RCC 7860 (cell line): Measurements from ENCODE around the gene PGM1.
"Not testable (repeated sequence)": the region's sequence is repeated elsewhere in the genome, so short reads cannot be mapped to it uniquely, and the experiment has no call there.

ENCODE experiments used
- DNase-seq: peaks from one replicate; pipeline ENCODE4 v3.0.0-alpha.2; 2015; ENCODE audit warnings: low spot score
- FAIRE-seq: peaks from 2 replicates; lab custom pipeline; 2012; peaks lifted over from hg19 to GRCh38; lab: Jason Lieb, UNC

PGM1 gene

DNA sequence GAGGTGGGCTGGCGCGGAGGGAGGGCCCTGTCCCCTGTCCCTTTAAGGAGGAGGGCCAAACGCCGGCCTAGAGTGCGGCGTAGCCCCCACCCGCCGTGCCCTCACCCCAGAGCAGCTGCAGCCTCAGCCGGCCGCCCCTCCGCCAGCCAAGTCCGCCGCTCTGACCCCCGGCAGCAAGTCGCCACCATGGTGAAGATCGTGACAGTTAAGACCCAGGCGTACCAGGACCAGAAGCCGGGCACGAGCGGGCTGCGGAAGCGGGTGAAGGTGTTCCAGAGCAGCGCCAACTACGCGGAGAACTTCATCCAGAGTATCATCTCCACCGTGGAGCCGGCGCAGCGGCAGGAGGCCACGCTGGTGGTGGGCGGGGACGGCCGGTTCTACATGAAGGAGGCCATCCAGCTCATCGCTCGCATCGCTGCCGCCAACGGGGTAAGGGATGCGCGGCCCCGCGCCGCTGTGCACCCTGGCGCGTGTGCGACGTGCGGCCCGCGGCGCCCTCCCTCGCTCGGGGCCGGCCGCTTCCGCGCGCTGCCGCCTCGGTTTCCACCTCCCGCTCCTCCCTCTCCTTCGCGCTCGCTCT is at the start of gene PGM1:
PGM1 (plus strand) TSS at position 109 of the 583 bp plus-strand sequence; CDS start at position 187, 78 bp downstream.
- FAIRE-seq (no peak), DNase-seq (peak; percentile 57)

DNA sequence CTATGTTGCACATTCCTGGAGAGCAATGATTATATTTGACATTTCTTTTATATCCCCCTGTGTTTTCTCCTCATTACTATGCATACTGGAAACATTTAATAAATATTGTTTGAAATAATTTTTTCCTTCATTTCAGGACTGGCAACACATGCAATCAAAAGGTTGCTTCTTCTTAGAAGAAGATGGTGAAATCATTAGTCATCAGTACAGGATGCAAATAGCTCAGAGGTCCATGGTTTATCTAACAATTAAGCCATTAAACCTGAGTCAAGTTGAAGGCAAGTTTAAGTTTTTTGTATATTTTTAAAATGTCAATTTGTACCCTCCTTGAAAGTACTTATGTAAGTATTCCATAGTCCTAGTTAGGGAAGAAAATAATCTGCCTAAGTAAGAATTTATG is 47.4 kb upstream of the PGM1 start:
- no peak for DNase-seq
- FAIRE-seq: no peak

DNA sequence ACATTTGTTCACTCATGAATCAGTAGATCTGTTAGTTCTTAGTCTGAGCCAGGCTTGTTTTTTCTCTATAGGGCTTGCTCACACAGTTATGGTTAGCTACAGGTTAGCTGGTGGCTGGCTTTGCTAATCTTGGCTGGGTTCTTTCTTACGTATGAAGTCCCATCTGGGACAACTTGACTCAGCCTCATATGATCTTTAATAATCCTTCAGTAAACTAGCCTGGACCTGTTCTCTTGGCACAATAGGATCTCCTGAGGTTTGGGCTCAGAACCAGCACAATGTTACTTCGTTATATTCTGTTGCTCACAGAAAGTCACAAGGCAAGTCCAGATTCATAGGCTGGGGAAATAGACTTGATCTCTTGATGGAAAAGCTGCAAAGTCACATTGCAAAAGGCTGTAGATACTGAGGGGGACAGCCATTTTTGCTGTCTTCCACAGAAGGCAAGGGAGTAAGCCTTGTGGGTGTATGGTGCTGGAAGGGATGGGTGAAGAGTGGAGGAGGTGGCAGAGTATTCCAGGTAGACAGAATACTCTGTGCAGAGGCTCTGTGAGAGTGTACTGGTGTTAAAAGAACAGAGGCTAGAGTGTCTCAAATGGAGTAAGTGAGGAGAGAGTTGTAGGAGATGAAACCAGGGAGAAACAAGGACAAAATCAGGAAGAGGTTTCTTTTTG is 45.5 kb upstream of the PGM1 start:
- no peak for FAIRE-seq
- DNase-seq: no peak

DNA sequence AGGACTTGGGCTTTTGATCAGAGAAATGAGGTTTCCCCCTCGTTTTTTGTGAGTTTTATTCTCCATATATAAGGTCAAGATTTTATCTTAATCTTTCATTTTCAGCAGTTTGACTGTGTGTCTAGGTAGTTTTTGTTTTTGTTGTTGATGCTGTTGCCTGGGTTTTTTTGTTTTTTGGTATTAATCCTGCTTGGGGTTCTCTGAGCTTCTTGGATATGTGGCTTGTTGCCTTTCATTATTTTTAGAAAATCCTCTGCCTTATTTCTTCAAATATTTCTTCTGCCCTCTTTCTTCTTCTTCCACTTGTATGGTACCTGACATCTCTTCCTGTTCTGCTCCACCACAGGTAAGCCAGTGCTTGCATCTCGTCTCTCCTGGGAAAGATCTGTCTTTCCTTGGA is 44.9 kb upstream of the PGM1 start:
- DNase-seq (no peak), FAIRE-seq (no peak)

DNA sequence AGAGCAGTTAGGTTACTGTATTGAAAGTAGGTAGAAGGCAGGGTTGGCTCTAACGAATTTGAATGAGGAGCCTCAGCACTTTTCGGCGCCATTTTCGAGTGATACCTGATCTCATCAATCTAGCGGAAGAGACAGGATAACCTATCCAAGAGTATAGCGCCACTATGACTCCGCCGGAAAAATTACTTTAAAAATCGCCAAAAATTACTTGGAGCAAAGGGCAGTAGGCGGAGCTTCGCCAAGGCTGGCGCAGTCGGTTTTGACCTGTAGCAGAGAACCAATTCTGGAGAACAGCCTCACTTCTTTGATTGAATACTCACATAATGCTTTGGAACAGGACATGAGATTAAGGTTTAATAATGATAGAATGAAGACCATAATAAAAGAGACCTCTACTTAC is 44.3 kb upstream of the PGM1 start:
- DNase-seq (no peak), FAIRE-seq (no peak)

DNA sequence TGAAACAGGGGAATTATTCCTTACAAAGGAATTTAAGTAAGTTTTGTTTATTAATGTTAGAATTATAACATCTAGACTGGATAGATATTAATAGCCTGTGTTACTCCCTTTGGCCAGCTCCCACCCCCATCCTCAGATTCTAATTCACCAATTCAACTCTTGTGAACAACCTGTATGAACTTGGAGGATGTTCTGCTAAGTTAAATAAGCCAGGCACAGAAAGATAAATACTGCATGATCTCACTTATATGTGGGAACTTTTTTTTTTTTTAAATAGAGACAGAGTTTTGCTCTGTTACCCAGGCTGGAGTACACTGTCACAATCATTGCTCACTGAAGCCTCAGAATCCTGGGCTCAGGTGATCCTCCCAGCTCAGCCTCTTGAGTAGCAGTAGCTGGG is 37.7 kb upstream of the PGM1 start:
- DNase-seq (no peak), FAIRE-seq (no peak)

DNA sequence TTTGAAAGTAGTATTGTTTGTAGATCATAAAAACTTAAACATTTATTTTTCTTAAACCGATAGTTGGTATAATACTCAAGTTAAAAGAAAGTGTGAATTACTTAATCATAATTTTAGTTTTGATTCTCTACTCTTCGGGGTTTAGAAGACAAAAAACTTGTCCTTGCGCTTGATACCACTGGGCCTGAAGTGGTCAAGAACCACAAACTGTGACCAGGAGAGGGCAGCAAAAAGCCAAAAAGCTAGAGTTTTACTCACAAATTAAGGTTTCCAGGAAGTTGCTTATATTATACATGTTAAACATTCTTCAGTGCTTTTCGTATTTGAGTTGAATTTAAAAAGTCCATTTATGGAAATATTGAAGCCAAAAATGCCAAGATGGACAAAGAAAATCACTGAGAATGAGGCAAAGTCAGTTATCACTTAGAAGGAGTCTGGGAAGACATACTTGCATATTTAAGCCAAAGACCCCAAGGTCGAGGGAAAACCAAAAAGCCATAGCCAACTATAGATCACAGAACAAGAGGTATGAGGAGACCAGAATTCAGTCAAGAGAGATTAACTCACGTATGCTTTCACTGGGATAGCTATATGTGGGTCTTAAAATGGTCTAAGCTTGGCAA is 35.7 kb upstream of the PGM1 start:
- FAIRE-seq (peak; percentile 71), DNase-seq (peak; percentile 18)

DNA sequence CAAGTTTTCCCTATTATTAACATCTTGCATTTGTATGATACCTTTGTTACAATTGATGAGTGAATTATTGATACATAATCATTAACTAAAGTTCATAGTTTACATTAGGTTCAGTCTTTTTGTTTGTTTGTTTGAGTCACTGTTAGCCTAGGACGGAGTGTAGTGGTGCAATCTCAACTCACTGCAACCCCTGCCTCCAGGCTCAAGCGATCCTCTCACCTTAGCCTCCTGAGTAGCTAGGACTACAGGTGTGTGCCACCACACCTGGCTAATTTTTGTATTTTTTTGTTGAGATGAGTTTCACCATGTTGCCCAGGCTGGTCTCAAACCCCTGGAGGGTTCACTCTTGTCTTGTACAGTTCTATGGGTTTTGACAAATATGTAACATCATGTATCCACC is 33.9 kb upstream of the PGM1 start:
- DNase-seq: no peak

DNA sequence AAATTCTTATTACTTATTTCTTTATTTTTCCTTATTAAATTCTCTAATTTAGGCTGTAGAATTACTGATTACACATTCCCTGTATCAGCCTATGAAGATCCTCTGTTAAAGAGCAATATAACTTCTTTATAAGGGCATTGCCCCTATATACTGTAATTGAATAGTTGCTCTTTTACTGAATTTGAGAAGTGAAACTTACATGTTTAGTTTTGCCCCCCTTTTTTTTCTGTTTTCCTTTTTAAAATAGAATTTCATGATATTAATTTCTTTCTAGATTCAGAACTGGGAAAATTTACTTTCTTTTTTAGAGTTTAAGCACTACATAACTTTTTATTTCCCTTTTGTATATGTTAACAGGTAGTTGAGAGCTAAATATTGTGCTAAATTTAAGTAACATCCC is 29.5 kb upstream of the PGM1 start:
- DNase-seq (no peak), FAIRE-seq (no peak)

More for the DNA sequence above, 33.9 kb upstream of the PGM1 start:
- no peak for FAIRE-seq

DNA sequence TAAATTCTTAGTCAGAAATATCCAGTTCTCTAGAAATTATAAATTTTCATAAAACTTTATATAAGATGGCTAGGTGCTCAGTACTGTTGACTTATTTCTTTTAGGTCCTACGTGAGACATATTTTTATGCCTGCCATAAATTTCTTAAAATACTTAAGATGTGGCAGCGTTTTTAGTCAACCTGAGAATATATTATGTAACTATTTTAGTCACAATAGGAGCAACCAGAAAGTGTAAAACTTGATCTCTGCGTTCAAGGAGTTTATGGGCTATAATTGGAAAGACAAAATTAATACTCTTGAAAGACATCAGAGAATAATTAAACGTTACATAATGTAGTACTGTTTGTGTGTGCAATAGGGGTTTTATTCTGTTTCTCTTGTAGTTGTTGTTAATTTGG is 24.1 kb upstream of the PGM1 start:
- DNase-seq: no peak
- no peak for FAIRE-seq

DNA sequence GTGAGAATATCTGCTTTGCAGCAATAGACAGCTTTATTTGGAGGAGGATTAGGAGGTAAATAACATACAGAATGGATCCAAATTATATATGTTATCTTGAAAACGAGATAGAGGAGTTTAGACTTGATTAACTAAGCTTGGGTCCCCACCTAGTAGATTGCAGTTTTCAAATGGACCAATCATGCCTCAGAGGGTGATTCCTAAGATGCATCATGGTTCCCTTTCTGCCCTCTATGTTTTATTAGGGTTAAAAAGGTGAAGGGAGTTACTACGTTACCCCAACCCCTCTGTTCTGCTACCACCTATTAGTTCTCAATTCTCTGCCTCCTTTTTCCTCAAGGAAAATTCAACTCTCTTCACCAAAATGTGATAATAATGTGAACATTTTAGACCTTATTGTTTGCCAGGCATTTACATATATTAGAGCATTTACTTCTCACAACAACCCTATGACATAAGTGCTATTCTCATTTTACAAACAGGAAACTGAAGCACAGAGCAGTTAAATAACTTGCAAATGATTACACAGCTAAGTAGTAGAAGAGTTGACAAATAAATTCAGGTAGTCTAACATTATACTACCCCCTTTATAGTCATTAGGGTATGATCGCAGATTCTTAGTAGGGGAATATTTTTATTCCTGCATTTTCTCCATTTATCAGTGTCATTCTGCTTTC is 23.4 kb upstream of the PGM1 start:
- FAIRE-seq (no peak), DNase-seq (no peak)

DNA sequence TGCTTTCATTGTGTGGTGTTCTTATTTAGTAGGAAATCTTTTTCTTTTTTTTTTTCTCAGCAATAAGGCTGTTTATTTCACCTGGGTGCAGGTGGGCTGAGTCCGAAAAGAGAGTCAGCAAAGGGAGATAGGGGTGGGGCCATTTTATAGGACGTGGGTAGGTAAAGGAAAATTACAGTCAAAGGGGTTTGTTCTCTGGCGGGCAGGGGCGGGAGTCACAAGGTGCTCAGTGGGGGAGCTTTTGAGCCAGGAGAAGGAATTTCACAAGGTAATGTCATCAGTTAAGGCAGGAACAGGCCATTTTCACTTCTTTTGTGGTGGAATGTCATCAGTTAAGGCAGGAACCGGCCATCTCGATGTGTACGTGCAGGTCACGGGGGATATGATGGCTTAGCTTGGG is 20.5 kb upstream of the PGM1 start:
- not testable (repeated sequence) for FAIRE-seq, DNase-seq

DNA sequence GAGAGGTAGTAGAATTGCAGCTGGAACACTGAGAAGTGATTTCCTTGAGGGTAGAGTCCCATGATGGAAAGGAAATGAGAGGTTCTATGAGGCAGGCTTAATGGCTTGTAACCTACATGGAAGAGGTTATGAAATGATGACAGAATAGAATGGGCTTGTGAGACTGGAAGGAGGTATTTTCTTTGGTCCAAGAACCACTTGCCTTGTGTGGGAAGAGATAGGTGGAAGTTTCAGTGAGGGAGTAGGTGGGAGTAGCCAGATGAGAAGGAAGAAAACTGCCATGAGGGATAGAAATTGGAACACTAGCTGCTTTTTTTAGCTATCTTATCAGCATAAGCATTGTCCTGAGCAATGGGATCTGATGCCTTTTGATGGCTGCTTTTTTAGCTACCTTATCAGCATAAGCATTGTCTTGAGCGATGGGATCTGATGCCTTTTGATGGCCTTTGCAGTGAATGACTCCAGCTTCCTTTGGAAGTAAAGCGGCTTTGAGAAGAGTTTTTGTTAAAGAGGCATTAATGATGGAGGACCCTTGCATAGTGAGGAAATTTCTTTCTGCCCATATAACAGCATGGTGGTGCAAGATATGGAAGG is 18.9 kb upstream of the PGM1 start:
- FAIRE-seq, DNase-seq: not testable (repeated sequence)

DNA sequence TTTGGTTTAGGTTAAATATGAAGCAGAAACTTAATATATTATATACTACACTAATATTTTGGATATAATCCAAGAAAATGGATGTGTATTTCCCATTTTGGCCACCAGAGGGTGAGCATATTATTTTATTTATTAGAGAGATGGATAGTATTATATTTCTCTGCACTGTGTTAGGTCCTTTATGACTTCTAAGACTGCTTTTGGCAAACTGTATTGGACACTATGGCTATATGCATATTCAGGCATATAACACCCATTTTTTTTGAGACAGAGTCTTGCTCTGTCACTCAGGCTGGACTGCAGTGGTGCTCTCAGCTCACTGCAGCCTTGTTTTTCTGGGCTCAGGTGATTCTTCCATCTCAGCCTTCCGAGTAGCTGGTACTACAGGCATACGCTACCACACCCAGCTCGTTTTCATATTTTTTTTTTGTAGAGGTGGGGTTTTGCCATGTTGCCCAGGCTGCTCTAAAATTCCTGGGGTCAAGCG is 17.8 kb upstream of the PGM1 start:
- DNase-seq (peak; percentile 24), FAIRE-seq (peak; percentile 84)

DNA sequence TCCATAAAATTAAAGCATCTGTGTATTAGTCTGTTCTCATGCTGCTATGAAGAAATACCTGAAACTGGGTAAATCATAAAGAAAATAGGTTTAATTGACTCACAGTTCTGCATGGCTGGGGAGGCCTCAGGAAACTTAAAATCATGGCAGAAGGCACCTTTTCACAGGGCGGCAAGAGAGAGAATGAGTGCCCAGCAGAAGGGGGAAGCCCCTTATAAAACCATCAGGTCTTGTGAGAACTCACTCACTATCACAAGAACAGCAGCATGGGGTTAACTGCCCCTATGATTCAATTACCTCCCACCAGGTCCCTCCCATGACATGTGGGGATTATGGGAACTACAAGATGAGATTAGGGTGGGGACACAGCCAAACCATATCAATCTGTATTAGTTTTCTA is 6.9 kb upstream of the PGM1 start:
- DNase-seq, FAIRE-seq: not testable (repeated sequence)

DNA sequence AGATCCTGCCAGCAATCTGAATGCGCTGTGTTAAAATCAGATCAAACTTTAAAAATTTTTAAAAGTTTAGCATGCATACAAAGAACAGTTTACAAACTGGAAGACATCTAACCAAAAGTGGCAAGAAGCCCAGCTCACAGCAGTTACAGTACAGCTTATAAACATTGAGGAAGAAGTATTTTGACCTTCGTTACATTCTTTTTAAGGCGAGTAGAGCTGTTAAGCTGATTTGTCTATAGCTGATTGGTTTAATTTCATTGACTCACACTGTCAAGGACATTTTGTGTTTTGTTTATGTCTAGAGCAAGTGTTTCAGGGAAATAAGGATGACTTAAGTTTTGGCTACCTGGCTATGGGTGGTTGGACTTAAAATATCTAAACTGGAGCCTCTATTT is 3.0 kb upstream of the PGM1 start:
- DNase-seq (no peak), FAIRE-seq (no peak)

DNA sequence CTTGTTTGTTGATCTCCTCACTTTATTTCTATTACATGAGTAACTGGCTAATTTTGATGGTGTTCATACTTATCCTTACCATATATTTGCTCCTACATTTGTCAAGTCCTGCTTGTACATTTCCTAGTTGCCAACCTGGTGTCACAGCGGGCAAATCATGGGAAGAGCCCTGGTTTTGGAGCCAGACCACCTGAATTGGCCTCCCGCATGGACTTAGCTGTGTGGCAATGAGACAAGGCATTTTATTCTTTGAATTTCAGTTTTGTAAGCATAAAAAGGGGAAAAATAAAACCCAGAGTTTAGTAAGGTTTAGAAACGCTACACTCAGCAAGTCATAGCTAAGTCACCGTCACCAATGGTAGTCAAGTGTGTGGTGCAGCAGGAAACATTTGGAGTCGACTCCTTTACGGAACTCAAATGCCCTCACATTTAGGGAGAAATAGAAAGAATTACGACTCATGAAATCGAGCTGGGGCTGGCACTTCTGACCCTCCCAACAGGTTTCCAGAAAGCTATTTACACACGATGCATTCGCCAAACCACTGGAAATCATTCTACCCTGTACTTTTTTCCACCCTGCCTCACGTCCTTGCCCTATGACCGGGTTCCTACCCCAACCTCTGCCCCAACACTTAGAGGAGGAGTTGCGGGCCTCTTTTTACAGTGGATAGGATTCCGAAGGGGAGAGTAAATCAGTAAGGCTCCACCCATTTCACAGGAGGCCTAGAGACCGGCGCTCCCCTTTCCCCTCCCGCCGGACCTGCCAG is 492 bp upstream of the PGM1 start:
- FAIRE-seq (no peak), DNase-seq (peak; percentile 59)

DNA sequence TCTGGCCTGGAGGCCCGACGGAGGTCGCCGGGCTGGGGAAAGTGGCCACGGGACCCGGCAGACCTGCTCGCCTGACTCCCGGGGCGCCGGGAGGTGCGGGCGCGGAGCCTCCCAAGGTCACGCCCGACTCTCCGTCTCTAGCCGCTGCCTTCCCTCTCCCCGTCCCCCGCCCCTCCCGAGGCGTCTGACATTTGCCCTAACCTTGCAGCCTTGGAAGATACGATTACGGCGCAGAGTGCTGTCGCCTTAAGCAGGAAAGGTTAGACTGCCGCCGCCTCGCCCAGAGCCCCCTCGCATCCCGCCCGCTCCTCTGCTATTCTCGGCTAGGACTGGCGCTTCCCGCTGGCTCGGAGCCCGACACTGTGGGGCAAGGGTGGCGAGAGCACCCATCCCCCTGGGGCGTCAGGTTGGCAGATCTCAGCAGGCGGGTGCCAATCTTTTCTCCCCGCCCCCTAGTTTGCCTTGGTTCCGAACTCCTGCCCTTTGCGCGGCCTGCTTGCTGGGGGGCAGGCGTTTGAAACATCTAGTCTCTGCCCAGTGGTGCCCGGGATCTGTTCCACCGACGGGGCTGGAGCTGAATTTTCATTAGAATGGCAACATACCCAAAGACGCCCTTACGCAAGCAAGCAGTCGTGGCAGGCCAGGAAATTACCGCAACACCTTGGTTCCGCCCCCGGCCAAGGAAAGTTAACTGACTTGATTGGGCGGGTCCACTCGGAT is 835 bp downstream of the PGM1 start:
- FAIRE-seq: peak; percentile 23
- DNase-seq: peak; percentile 63

DNA sequence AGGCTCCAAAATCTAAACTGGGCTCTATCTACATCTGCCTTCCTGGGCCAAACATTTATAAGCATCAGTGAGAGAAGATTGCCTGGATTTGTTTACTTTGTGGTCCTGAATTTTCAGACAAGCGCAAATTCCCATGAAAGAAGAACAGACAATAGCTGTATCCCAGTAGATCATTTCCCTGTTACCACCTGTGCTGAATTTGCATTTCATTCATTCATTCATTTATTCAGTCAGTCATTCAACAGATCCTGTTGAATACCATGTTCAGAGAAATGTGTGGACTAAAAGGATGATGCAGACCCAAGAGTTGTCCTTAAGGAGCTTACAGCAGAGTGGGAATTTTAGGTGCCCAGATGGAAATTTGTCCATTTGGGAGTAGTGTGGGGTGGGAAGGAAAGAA is 2.2 kb downstream of the PGM1 start:
- DNase-seq (no peak), FAIRE-seq (no peak)

DNA sequence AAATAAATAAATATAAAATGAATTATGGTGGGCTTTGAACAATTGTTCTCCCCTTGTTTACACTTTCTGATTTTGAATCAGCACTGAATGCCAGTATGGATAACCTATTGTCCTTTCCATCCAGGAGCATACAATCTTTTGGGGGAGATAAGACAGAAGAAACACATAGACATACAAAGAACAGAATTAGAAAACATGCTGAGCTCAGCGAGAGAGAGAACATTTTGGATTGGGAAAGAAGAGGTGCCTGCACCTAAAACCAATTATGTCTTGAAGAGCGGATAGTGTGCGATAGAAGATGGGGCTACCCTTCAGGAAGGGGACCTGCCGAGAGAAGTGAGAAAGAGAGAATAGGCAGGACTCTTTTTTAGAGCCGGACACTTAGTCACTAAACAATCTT is 6.6 kb downstream of the PGM1 start:
- no peak for FAIRE-seq
- DNase-seq: no peak
